GM23338 (cell line): ENCODE data around the gene ZNF19.

Experiments used
- CREB1 ChIP-seq: fragments of 250-450 bp; sonication (Bioruptor Pico); IDR thresholded peaks from 2 replicates; pipeline ENCODE4 v1.5.0; 2020; ENCODE audit warnings: low read depth, mild to moderate bottlenecking, moderate library complexity
- CTCF ChIP-seq, 2 experiments: fragments of 200-600 bp in 1 of 2; sonication (generic) in 1 of 2; conservative IDR thresholded peaks; 2 replicates each; pipeline versions ENCODE4 v1.5.1 to v1.6.1; 2016 to 2017; ENCODE audit warnings: antibody characterized with exemption in 2 of 2, low read depth in 2 of 2, mild to moderate bottlenecking in 2 of 2, moderate library complexity in 1 of 2
- ETS1 ChIP-seq: IDR thresholded peaks from 2 replicates; pipeline ENCODE4 v1.6.1; 2016; ENCODE audit warnings: antibody characterized with exemption
- EZH2 ChIP-seq: fragments of 200-600 bp; sonication (generic); IDR thresholded peaks from one replicate; pipeline ENCODE4 v1.8.0; 2017; ENCODE audit warnings: antibody characterized with exemption, mild to moderate bottlenecking, low read depth; ENCODE audit not compliant: unreplicated experiment
- EZH2phosphoT487 ChIP-seq: fragments of 200-600 bp; sonication (generic); IDR thresholded peaks from one replicate; pipeline ENCODE4 v1.8.1; 2018; ENCODE audit warnings: antibody characterized with exemption; ENCODE audit not compliant: unreplicated experiment
- JUNB ChIP-seq: IDR thresholded peaks from one replicate; pipeline ENCODE4 v1.6.1; 2016; ENCODE audit warnings: antibody characterized with exemption; ENCODE audit not compliant: unreplicated experiment
- NANOG ChIP-seq: IDR thresholded peaks from 2 replicates; pipeline ENCODE4 v1.6.1; 2016; ENCODE audit warnings: antibody characterized with exemption, borderline replicate concordance
- POLR2AphosphoS5 ChIP-seq: IDR thresholded peaks from 2 replicates; pipeline ENCODE4 v1.6.1; 2016; ENCODE audit warnings: antibody characterized with exemption, low read depth
- TF ChIP-seq, protein P1 (sequence below): IDR thresholded peaks from one replicate; pipeline ENCODE4 v1.6.1; 2018; ENCODE audit warnings: antibody characterized with exemption; ENCODE audit not compliant: unreplicated experiment

GRCh38 chr16:71428385-71428784, 60.7 kb downstream of the ZNF19 start:
- TF ChIP-seq CTCF (conservative IDR thresholded peaks at IDR 0.05; ENCODE audit: low read depth in 2 of 2), result no peak
- TF ChIP-seq EZH2, result no peak
- TF ChIP-seq ETS1, result no peak
- TF ChIP-seq POLR2AphosphoS5, result no peak
- no peak for TF ChIP-seq CREB1 (CRISPR knock-in tag)
- no peak for TF ChIP-seq JUNB
- TF ChIP-seq, protein P1, sequence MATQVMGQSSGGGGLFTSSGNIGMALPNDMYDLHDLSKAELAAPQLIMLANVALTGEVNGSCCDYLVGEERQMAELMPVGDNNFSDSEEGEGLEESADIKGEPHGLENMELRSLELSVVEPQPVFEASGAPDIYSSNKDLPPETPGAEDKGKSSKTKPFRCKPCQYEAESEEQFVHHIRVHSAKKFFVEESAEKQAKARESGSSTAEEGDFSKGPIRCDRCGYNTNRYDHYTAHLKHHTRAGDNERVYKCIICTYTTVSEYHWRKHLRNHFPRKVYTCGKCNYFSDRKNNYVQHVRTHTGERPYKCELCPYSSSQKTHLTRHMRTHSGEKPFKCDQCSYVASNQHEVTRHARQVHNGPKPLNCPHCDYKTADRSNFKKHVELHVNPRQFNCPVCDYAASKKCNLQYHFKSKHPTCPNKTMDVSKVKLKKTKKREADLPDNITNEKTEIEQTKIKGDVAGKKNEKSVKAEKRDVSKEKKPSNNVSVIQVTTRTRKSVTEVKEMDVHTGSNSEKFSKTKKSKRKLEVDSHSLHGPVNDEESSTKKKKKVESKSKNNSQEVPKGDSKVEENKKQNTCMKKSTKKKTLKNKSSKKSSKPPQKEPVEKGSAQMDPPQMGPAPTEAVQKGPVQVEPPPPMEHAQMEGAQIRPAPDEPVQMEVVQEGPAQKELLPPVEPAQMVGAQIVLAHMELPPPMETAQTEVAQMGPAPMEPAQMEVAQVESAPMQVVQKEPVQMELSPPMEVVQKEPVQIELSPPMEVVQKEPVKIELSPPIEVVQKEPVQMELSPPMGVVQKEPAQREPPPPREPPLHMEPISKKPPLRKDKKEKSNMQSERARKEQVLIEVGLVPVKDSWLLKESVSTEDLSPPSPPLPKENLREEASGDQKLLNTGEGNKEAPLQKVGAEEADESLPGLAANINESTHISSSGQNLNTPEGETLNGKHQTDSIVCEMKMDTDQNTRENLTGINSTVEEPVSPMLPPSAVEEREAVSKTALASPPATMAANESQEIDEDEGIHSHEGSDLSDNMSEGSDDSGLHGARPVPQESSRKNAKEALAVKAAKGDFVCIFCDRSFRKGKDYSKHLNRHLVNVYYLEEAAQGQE, result no peak
- TF ChIP-seq EZH2phosphoT487, result no peak
- TF ChIP-seq NANOG, result no peak
